Endothelial cell of hepatic sinusoid (primary cell): Measurements from ENCODE around the gene PKD2L1.
"Not testable (repeated sequence)": the region's sequence is repeated elsewhere in the genome, so short reads cannot be mapped to it uniquely, and the experiment has no call there.

Experiments
- in situ Hi-C: cut with HindIII; loops from 2 replicates; pipeline ENCODE4 v1.10.0; 2017; ENCODE audit warnings: low sequenced_read_pairs

Gene PKD2L1

DNA sequence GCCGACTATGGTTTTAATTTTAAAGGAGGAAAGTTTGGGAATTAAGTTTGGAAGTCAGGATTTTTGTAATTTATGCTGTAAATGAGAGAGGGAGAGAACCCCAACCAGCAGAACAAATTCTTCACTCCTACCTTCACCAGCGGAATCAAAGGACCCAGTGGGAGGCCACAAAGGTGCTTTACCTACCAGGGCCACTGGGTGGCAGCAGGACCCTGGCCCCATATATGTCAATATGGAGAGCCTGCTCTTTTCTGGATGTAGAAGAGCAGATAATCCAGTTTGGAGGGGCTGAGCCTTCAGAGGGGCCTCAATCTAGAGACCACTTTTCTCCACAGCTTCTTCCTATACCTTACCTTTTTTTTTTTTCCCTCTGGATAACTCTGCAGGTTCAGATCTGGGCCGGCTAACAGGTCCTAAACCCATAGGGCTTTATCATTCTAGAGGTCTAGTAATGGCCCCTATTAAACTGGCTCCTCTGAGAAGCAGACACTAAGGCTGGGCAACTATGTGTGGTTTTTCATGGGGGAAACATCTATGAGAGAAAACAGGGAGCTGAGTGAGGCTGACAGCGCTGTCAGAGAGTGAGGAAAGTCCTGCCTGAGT, 8.5 kb upstream of the PKD2L1 start:
- in situ Hi-C loops = loop anchor here (5.0 to 25.0 kb wide), 3 partner anchors 41 to 549 kb away; partner anchors contain the start of gene SEC31B

DNA sequence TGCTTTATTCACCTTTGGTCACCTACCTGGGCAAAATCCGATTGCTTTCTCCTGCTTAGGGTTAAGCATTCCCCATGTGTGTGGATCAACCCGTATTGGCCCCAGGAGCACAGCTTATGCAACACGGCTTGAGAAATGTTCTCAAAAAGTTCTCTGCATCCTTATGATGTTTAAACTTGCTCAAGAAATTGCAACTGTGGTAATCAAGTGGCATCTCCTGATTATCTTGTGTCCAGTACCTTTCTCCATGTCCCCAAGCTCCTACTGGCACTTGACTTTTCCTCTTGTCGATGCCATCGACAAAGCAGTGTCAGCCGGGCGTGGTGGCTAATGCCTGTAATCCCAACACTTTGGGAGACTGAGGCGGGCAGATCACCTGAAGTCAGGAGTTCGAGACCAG, 4.7 kb upstream of the PKD2L1 start:
- in situ Hi-C loops = loop anchor here (5.0 to 25.0 kb wide), 3 partner anchors 37 to 553 kb away; partner anchors contain the start of gene SEC31B

DNA sequence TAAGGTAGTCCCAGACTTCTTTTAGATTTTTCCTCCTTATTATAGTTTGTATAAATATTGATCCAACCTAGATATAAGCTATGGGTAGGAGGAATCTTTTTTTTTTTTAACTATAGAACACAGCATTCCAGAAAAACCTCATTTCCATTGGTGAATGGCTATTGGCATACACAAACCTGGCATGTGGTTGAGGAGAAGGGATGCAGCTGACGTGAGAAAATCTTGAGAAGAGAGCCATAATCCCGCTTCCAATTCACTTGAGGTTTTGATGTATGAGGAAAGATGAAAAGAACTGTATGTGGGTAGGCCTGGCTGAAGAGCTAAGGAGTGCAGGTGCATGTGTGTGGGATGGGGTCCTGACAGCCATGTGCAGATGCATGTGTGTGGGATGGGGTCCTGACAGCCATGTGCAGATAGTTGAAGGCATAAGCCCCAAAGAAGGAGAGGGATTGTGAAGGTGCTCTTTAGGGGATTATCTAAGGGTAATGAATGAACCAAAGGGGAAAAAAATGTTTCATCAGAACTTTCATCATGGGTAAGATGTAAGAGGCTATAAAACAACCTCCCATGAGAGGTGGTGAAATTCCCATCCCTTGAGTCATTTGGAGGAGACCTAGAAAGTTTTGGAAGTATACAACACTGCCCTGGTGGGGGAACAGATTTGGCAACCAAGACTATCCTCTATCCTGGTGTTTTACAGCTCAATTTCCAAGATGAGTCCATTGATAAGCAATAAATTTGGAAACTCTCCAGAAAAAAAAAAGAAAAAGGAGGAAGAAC, 3.8 kb upstream of the PKD2L1 start:
- in situ Hi-C loops = loop anchor here (25.0 kb wide), 2 partner anchors 178 to 553 kb away; partner anchors contain the start of gene SEC31B

DNA sequence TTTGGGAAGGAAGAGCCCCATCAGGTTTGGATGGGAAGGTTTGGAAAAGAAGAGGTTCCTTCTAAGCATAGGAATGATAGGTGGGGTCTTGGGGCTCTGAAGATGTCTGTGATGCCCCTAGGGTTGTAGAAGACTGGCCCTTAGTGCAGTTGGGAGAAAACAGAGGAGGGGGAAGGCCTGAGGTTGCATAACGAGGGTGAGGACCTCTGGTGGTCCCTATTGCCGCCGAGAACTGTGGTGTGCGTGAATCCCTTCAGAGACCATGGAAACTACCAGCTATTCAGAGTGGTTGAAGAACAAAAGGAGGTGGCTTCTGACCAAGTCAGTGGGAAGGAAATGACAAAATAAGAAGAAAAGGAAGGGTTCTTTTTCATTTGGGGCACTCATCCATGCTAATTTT, 3.1 kb upstream of the PKD2L1 start:
- in situ Hi-C loops = loop anchor here (25.0 kb wide), 2 partner anchors 179 to 554 kb away; partner anchors contain the start of gene SEC31B

DNA sequence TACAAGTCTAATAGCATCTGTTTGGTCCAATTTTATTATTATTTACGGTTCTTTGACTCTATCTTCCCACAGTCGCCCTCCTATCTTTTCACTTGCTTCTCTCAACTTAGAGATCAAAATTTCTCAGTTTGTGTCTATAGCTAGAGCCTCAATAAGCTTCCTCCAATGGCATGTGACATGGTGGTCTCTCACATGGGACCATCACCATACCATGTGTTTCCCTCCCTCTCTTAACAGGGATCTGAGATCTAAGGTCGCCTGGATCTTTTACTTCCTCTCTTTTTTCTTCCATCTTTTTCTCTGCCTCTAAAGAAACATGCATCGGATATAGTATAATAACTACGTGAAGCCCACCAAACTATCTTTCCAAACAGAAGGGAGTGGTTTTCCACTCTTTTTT, 1.8 kb downstream of the PKD2L1 start:
- in situ Hi-C loops = loop anchor here (5.0 to 25.0 kb wide), 3 partner anchors 69 to 559 kb away; partner anchors contain the start of gene SEC31B

DNA sequence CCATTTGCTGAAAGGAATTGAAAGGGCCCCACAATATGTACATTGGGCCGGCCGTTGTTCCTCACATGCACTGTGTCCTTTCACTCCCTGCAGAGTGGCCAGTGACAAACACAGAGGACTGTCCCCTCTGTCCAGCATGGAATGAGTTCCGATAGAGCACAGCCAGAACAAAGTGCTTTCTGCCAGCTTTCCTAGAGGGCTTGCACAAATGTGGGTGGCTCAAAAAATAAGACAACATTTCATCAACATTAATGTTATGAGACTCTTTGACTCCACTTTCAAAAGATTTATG, 2.4 kb downstream of the PKD2L1 start:
- in situ Hi-C loops = loop anchor here (5.0 to 25.0 kb wide), 3 partner anchors 70 to 560 kb away; partner anchors contain the start of gene SEC31B

DNA sequence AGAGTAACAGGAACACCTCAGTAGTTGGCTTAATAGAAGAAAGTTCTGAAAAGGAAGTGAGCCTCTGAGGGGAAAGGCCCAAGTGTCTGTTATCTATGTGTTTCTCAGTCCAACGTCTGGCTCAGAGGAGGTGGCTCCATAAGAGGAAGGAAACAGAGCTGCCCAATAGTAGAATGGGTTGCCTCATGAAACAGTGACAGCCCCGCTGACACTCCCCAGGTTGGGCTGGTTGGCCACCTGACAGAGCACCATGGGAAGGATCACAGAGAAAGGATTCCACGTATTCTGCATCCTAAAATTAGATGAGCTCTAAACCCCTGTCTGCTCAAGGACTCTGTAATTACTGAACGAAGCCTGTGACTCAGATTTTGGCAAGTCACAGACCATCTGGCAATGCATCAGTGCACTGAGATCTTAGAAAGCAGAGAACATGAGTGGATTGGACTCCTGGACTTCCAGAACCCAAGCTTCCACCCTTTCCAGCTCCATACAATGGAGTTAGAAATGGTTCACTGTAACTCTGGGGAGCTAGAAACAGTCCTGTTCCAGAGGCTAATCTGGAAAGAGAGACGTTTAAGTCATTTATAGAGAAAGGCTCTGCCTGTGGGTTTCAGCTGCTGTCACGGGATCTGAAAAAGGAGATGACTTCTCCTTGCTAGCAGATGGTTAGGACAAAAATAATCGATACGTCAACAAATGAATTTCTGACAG, 2.9 kb downstream of the PKD2L1 start:
- in situ Hi-C loops = loop anchor here (5.0 to 25.0 kb wide), 3 partner anchors 70 to 560 kb away; partner anchors contain the start of gene SEC31B

DNA sequence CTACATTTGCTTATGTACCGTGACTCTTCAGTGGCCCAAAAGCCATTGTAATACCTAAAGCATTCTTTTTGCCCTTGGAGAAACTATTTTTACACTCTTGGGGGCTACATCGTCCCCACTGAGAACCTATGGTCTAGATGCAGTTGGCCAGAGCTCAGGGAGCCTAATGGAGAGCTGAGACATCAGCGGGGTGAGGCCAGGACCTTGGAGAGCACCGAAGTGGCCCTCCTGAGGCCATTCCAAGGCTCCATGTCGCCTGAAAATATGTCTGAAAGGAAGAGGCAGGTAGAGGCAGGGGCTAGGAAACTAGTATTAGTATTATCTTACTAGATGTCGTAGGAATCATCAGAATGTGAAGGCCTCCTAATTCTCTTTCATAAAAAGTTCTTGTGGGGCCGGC, 4.9 kb downstream of the PKD2L1 start:
- in situ Hi-C loops = loop anchor here (5.0 to 25.0 kb wide), 3 partner anchors 72 to 562 kb away; partner anchors contain the start of gene SEC31B

DNA sequence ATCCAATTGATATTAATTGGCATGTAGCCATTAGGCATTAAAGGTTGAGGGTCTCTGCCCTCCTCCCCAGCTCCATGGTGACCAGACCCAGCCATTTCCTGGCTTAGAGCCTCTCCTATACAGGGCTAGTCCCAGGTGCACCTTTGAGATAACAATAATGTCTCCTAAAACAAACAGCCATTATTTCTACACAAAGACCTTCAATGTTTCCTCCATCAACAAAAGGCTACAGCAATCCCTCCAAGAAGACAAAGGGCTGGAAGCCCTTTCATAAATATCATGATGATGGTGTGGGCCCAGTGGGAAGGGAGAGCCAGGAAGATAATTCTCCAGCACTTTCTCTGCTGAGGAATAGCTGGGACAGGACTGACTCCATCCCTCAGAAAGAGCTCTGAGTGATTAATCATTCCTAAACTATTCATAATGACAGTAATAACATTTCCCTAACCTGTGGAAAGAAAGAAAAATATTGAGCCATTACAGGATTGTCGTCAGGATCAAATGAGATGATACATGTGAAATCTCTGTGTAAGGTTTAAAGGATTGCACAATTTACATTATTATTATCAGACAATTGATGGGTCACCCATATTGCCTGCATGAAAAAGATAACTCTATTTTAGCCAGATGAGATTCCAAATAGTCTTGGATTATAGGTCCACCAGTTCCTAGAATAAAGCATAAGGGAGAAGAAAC, 10.2 kb downstream of the PKD2L1 start:
- in situ Hi-C loops = no loop called here

DNA sequence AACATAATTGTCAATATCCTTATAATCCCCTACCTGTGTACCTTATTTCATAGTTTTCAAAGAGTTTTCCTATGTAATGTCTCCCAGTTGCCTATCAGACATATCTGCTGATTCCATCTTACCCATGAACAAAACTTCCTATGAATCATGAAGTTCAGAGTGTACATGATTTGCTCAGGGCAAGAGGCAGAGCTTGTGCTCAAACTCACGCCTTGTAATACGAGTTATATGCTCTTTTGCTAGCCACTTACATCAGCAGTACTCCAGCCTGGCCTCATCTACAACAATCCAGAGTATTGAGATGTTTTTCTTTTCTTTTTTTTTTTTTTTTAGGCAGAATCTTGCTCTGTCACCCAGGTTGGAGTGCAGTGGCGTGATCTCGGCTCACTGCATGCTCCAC, 11.8 kb downstream of the PKD2L1 start:
- in situ Hi-C loops = no loop called here

DNA sequence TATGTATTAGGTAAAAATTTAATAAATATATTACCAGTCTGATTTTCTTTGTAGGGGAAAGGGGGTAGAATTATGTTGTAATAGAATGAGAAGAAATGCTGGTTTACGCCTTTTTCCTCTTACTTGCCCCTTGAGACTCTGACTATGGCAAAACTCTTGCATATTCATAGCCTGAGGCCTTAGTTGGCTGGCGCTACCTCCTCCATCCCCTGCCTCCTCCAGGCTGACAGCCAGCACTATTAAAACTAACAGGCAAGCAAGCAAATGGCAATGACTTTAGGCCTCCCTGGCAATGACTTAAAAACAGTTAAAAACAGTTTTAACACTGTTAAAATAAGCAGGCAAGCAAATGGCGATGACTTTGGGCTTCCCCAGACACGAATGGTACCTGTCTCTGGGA, 14.4 kb downstream of the PKD2L1 start:
- in situ Hi-C loops = no loop called here

DNA sequence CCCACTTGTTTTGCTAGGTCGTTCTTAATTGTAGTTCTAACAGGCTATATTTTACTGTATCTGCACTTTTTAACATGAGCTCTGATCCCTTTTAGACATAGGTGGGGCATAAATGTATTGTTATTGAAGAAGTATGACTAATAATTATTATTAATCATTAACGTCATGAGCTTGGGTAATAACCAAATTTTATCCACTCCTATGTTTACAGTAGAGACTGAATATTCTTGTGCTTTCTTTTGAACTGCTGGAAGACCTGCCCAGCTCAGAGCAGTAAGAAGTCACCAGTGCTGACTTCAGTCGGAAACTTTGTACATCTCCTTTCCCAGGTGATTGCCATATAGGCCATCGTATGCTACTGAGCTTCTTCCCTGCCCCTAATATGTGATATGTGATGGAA, 18.7 kb downstream of the PKD2L1 start:
- in situ Hi-C loops = loop anchor here (5.0 kb wide), 1 partner anchor 69 kb away; no protein-coding TSS in a partner anchor

DNA sequence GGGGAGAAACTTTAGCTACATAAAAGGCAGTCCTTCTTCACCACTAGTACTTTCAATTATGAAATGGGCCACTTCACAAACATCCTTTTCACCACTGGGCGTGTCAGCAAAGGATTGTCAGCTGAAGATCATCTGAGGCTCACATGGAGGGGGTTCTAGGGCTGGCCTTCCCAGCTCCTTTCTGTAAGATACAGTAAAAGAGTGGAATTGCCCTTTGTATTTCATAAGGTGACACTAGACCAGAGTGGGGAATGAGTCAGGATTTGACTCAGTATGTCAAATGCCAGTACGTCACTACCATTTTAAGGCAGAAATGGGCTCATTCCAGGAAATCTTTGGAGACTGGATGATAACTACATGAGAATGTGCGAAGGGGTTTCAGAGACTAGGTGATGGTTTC, 22.3 kb downstream of the PKD2L1 start:
- in situ Hi-C loops = no loop called here

DNA sequence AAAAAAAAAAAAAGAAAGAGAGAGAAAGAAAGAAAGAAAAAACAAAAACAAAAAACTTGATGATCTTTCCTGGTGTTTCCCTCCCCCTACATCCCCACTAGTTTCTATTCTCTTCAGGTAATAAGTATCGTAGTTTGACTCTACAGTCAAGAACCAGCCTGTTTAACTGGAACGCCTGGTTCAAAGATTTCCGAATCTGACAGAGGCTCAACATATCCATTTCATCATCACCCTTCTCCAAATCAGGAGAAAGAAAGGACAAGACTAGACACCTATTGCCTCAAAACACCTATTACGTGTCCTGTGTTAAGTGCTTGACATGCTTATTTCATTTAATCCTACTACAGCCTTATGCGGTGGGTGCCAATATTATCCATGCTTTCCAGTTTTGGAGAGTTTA, 23.2 kb downstream of the PKD2L1 start:
- in situ Hi-C loops = no loop called here

DNA sequence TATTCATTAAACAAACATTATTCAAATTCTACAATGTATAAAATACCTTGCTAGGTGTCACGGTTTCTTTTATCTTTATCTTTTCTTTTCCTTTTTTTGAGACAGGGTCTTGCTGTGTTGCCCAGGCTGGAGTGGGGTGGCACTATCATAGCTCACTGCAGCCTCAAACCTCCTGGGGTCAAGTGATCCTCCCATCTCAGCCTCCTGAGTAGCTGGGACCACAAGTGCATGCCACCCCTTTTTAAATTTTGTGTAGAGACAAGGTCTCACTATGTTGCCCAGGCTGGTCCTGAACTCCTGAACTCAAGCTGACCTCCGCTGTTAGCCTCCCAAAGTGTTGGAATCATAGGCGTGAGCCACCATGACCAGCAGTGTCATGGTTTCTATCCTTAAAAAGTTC, 25.6 kb downstream of the PKD2L1 start:
- in situ Hi-C loops = no loop called here

DNA sequence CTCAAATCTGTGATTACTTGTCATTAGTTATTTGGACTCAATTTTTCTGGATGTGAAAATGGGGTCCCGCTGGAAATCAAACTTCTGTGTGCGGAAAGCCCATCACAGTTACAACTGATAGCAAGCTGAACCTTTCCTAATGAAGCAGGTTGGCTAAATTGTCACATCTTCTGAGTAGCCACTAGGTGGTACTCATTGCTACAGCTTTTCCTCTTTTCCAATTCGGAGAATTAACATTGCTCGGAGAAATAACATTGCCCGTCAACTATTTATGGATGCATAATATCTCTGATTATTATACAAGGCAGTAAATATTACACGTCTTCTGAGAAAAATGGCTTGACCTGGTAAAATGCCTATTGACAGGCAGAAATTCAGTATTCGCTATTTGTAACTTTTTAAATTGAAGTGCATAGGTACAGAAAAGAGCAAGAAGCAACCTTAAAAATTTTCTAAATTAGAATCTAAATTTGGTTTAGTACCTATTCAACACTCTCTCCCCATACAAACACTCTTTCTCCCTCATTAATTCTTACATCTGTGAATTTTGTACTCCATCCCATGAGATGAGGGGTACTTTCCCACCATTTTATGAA, 26.2 kb downstream of the PKD2L1 start:
- in situ Hi-C loops = no loop called here

DNA sequence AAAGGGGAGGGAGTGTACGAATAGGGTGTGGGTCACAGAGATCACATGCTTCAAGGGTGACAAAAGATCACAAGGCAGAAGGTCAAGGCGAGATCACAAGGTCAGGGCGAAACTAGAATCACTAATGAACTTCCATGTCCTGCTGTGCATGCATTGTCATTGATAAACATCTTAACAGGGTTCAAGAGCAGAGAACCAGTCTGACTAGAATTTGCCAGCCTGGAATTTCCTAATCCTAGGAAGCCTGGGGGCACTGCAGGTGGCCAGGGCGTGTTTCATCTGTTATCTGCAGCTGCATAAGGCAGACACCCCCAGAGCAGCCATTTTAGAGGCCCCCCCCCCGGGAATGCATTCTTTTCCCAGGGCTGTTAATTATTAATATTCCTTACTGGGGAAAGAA, 28.9 kb downstream of the PKD2L1 start:
- in situ Hi-C loops = not testable (repeated sequence)

DNA sequence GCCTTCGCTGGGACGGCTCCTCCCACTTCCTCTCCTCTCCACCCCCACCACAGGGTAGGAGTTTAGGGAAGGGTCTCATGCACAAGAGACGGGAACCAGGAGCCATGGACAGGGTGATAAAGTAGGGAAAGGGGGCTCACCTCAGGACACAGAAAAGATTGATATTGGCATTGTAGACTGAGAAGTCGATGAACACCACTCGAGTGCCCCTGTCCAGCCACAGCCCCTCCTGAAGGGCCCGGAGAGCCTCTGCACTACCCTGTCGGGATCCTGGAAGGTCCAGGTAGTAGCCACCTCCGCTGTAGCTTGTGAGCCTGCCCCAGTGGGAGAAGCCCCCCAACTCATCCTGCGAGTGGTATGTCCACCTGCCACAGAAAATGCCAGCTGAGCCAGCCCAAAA, 32.8 kb downstream of the PKD2L1 start:
- in situ Hi-C loops = loop anchor here (5.0 kb wide), 2 partner anchors 40 to 95 kb away; no protein-coding TSS in a partner anchor

DNA sequence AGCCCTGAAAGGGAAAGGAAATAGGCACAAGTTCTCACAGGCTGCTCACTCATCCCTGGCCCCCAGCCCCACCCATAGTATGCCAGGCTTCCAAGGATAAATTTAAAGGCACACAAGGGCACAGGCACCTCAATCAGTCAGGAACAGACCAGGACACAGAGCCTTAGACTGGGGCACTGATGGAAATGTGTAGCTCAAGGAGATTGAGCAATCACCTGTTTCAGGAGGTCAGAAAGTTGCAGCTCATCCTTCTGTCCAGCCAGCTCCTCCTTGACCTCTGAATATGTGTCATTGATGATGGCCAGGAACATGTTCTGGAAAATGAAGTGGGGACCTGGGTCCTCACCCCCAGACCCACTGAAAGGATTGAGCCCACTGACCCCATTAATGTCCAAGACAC, 37.0 kb downstream of the PKD2L1 start:
- in situ Hi-C loops = no loop called here

DNA sequence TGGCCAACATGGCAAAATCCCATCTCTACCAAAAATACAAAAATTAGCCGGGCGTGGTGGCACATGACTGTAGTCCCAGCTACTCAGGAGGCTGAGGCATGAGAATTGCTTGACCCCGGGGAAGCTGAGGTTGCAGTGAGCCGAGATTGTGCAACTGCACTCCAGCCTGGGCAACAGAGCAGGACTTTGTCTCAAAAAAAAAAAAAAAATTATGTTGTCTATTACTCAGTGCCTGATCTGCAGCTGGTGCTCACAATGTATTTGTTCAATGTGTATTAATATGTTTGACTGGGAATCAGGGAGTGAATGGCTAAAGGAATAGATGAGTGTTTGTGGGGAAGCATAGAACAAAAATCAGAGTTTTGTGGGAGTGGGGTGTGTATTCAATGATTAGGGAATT, 37.7 kb downstream of the PKD2L1 start:
- in situ Hi-C loops = not testable (repeated sequence)
